ENCODE data around the gene MCAM. TPM values are rescaled to one million over a fixed set of nuclear protein-coding genes. Genes with fewer than 3 reads are reported as not detected.

Gene MCAM
- total RNA-seq, 1 donor from 2014 or later, result 78.3 TPM

DNA sequence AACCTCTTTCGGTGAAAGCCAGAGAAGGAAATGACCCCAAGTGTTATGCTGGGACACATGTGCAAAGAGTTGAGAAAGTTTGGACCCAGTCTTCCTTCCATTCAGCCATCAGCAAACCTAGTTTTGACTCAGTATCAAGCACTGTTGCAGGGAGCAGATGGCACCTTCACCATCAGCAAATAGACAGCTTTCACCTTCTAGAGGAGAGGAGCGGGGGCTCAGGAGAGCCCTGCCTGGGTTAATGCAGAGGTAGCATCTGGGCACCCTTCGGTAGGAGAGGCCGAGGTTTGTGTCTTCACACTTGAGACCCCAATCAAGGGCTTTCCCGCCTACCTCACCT lies 45.8 kb upstream of the MCAM start:
- TF ChIP-seq, protein P1, sequence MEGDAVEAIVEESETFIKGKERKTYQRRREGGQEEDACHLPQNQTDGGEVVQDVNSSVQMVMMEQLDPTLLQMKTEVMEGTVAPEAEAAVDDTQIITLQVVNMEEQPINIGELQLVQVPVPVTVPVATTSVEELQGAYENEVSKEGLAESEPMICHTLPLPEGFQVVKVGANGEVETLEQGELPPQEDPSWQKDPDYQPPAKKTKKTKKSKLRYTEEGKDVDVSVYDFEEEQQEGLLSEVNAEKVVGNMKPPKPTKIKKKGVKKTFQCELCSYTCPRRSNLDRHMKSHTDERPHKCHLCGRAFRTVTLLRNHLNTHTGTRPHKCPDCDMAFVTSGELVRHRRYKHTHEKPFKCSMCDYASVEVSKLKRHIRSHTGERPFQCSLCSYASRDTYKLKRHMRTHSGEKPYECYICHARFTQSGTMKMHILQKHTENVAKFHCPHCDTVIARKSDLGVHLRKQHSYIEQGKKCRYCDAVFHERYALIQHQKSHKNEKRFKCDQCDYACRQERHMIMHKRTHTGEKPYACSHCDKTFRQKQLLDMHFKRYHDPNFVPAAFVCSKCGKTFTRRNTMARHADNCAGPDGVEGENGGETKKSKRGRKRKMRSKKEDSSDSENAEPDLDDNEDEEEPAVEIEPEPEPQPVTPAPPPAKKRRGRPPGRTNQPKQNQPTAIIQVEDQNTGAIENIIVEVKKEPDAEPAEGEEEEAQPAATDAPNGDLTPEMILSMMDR (IDR thresholded peaks at IDR 0.05; ENCODE audit: unreplicated experiment), result no peak
- Mint-ChIP-seq H3K4me1 (ENCODE audit: unreplicated experiment) (peaks cover 5% of the 10 kb centered on the region), H3K4me3 (ENCODE audit: unreplicated experiment) (no peak overlapping the region), H3K36me3 (ENCODE audit: low read depth, unreplicated experiment) (peaks cover 3% of the 10 kb centered on the region), H3K27ac (ENCODE audit: unreplicated experiment) (no peak overlapping the region), H3K9me3 (ENCODE audit: unreplicated experiment) (no peaks in the 10 kb centered on the region), H3K27me3 (ENCODE audit: unreplicated experiment) (peaks cover 18% of the 10 kb centered on the region)
- no peak for DNase-seq (ENCODE audit: low spot score)

DNA sequence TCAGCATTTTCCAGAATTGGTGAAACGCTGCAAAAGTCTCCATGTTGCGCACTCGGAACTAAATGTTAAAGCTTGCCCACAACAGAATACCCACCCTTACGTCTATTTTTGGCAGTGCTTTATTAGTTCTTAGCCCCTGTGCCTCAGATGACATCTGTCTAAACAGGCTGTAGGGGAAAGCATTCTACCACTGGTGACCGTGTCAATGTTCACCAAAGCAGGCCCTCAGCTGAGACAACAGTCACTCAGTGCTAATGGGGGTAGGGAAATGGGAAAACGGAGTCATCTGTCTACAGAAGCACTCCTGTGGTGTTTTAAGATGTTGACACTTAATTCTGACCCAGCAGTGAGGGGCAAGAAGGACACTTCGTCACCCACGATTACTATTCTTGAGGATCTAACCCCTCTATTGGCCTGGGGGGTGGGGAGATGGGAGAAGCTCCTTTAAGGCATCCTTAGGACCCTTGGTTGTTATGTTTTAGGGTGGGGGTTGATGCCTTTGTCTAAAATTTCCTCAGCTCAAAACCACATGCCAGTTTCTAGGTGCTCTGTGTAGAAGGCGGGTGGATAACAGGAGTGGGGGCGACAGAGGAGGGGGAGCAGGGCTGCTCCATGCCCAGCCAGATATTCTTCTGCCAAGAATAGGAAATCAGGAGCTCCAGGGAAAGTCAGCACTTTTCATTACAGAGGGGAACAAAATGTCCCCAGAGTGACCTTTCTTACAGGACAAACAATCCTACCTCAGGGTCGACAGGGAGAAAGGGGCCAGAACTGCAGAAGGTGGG lies 45.2 kb upstream of the MCAM start:
- H3K27ac Mint-ChIP-seq (ENCODE audit: unreplicated experiment), result no peak overlapping the region
- TF ChIP-seq, protein P1 (IDR thresholded peaks at IDR 0.05; ENCODE audit: unreplicated experiment), result no peak

DNA sequence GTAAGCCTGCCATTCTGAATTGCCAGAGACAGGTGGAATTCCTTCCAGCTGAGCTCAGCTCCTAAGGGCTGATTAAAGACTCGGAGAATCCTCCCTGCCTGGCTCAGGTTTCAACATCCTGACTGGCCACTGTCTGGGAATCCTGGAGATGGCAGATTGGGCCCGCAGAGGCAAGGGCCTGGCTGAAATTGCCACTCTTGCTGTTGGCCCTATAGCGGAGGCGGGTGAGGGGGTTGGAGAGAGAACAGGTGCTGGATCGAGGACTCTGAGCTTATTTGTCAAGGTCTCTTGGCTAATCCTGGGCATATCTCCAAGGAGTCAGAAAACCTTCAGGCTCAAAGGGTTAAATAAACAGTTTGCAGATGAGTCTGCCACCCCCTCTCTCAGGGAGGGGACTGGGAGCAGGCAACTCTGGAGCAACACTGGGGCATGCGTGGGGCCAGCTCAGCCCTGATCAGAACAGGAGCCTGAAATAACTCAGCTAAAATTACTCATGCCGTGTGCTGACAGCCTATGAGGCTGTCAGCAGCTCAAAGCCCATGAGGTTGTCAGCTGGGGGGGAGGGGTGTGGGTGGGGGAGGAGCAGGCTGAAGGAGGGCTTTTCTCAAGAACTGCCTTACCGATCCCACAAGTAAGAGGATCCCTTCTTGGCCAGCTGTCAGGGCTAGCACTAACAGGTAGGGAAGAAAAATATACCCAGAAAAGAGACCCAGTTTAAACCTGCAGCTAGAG lies 44.3 kb upstream of the MCAM start:
- TF ChIP-seq, protein P1 (IDR thresholded peaks at IDR 0.05; ENCODE audit: unreplicated experiment), result no peak
- peaks cover 5% of the 10 kb centered on the region for H3K4me1 Mint-ChIP-seq (ENCODE audit: unreplicated experiment)
- H3K27me3 Mint-ChIP-seq (ENCODE audit: unreplicated experiment), result peaks cover 18% of the 10 kb centered on the region
- H3K27ac Mint-ChIP-seq (ENCODE audit: unreplicated experiment), result no peak overlapping the region
- H3K4me3 Mint-ChIP-seq (ENCODE audit: unreplicated experiment), result no peak overlapping the region
- H3K9me3 Mint-ChIP-seq (ENCODE audit: unreplicated experiment), result no peaks in the 10 kb centered on the region
- H3K36me3 Mint-ChIP-seq (ENCODE audit: low read depth, unreplicated experiment), result peaks cover 3% of the 10 kb centered on the region
- no peak for DNase-seq (ENCODE audit: low spot score)

More for the DNA sequence above, 45.2 kb upstream of the MCAM start:
- no peak for DNase-seq (ENCODE audit: low spot score)
- peaks cover 3% of the 10 kb centered on the region for H3K36me3 Mint-ChIP-seq (ENCODE audit: low read depth, unreplicated experiment)
- H3K4me3 Mint-ChIP-seq (ENCODE audit: unreplicated experiment), result no peak overlapping the region
- peaks cover 18% of the 10 kb centered on the region for H3K27me3 Mint-ChIP-seq (ENCODE audit: unreplicated experiment)
- peaks cover 5% of the 10 kb centered on the region for H3K4me1 Mint-ChIP-seq (ENCODE audit: unreplicated experiment)
- H3K9me3 Mint-ChIP-seq (ENCODE audit: unreplicated experiment), result no peaks in the 10 kb centered on the region

DNA sequence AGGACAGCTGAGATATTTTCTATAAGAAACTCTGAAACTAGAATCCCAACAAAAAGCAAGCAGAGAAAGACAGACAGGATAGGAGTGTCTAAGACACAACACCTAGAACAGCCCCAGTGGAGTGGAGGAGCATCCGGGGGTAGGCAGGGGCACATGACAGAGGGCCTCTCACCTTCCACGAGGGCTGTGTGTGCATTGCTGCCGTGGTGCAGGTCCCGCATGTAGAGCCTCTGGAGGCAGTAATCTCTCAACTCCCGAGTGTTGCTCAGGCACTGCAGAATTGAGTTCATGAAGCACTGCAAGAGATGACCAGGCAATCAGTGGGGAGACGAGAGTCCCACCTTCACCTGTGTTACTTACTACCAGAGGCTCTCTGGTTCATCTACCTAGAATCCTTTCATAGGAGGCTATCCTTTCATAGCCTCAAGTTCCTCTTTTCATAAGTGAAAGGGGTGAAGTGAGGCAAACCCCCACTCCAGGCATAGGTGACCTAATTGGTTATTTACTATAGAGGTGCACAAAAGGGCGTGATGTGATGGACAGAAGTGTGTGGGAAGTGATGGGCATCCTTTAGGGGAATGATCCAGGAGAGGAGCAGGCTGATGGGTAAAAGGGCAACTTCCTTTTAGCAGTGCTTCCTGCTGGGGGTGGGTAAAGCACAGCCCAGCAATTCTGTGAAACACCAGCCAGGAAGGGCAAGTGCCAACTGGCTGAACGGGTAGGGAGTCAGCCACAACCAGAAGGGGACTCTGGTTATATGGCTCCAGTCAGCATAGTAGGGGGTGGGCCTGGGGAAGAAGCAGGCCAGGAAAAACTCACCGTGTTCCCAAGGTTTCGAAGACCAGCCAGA lies 42.7 kb upstream of the MCAM start:
- DNase-seq (ENCODE audit: low spot score), result no peak
- peaks cover 2% of the 10 kb centered on the region for H3K36me3 Mint-ChIP-seq (ENCODE audit: low read depth, unreplicated experiment)
- no peak overlapping the region for H3K27ac Mint-ChIP-seq (ENCODE audit: unreplicated experiment)
- TF ChIP-seq, protein P1 (IDR thresholded peaks at IDR 0.05; ENCODE audit: unreplicated experiment), result no peak
- H3K4me3 Mint-ChIP-seq (ENCODE audit: unreplicated experiment), result no peak overlapping the region
- no peaks in the 10 kb centered on the region for H3K9me3 Mint-ChIP-seq (ENCODE audit: unreplicated experiment)
- H3K27me3 Mint-ChIP-seq (ENCODE audit: unreplicated experiment), result peaks cover 10% of the 10 kb centered on the region
- H3K4me1 Mint-ChIP-seq (ENCODE audit: unreplicated experiment), result peaks cover 13% of the 10 kb centered on the region
